GM18909 (cell line): Measurements from ENCODE around the gene BRSK2.
"Not testable (repeated sequence)": the region's sequence is repeated elsewhere in the genome, so short reads cannot be mapped to it uniquely, and the experiment has no call there.

Experiments used
- ATAC-seq: cut with Tn5 transposase; IDR thresholded peaks from one replicate; pipeline ENCODE4 v1.9.1; 2021; ENCODE audit warnings: mild to moderate bottlenecking; ENCODE audit not compliant: unreplicated experiment, poor library complexity

BRSK2 gene

DNA sequence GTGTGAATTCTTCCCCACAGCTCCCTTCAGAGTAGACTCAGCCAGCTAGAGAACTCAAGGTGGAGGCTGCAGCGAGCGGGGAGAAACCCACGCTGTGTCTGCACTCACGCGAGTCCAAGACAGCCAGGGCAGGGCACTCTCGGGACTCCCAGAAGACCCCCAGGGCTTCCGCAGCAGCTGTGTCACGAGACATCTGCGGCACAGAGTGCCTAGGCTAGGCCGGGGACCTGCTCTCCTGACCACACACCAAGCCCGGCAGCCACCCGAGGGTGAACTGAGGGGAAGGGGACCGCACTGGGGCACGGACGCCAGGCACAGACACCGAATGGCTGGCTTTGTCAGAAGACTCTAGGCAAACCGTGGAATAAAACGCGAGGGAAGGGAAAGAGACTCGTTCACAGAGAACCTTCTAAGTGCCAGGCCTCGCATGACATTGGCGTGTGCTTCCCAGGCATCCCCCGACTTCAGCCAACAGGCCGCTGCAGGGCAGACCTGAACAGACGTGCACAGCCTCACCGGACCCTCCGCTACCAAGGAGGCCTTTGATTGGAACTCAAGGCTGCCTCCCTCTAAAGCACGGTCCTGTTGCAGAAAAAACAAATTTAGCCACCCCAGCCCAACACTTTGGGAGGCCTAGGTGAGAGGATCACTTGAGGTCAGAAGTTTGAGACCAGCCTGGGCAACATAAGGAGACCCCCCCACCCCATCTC lies 115.0 kb downstream of the BRSK2 start:
- no peak for ATAC-seq

DNA sequence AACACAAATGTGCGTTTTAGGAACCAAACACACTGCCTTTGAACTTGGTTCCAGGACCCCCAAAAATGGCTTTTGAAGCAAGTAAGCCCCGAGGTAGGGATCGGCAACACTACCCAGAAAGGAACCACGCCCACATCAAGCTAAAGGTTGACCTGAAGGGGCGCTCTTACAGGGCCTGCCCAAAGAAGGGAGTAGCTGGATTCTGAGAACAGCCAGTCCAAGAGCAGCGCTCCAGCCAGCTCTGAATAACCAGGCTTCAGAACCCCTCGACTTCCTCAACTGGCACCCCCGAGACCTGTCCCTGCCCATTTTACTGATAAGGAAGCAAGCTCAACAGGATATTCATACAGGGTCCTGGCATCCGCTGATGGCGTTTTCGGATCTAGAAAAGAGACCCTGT lies 115.7 kb downstream of the BRSK2 start:
- no peak for ATAC-seq

DNA sequence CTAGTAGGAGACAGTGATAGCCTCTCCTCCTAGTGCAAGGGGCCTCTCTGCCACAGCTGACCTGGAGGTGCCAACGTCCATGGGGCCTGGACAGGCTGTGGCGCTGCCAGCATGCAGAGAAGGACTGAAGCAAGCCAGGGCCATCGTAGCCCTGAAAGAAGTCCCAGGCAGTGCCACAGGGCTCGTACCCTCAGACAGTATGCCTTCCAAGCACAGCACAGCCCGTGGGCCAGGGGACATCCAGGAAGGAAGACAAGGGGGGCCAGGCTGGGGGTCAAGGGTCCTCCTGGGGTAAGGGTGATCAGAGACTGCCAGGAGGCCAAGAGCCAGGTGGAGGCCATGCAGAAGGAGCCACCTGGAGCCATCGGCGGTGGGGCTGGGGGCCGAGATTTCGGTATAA lies 117.2 kb downstream of the BRSK2 start:
- ATAC-seq: no peak

DNA sequence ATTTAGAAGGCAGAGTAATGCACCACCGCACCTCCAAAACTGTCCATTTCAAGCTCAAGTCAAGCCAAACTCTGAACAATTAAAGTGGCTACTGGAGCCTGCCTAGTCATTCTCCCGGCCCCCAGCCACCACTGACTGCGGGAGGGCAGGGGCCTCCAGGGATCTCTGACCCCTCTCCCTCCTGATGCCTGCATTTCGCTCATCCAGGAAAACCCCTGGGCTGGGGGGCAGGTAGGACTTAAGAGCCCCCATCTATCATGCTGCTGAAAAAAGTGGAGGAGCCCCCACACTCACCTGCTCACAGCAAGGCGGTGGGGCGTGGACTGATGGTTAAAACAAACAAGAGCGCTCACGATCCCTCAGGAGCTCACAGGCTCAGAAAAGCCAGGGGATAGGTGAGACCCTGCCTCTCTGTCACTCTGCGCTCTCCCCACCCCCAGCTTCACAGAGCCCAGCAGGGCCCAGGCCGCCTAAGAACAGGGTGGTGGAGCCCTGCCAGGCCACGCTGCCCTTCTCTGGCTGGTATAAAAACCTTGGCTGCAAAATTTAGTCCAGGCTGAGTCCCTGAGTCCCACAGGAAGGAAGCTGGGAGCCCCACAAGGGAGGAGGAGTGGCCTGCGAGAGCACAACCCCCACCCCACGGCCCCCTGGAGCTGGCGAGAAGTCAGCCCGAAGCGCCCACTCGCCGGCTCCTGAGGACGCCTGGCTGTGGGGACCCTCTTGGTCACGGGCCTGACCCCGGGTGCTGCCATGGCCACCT lies 117.8 kb downstream of the BRSK2 start:
- no peak for ATAC-seq

DNA sequence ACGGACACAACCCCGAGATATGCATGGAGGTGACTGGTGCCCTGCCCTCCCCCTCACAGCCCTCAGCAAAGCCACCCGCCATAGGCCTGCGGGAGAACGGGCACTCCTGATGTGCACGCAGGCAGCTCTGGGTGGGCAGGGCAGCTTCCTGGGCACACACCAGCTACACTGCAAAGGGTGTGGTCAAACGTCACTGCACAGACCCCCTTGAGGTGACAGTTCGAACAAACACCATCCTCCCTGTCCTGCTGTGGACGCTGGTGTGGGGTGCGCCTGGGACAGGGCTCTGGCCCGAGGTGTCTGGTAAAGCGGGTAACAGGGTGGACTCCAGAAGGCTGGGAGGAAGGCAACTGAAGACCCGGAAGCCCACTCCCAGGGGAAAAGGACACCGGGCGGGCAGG lies 118.8 kb downstream of the BRSK2 start:
- ATAC-seq: no peak

DNA sequence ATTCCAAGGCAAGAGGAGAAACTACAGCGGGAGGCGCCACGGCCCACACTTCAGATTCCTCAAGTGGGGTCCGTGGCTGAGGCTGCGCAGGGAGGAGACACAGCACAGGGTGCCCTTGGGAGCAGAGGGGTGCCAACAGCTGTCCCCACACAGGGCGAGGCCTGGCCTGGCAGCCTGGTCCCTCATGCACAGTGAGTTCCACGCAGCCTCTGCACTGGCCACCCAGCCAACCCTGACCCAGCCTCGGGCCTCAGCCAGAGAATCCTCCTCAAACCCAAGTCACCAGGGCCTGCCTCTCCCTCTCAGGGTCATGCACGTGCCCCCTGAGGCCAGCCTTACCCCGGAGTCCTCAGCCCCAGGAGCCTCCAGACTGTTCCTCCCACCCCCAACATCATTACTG lies 119.3 kb downstream of the BRSK2 start:
- ATAC-seq: no peak

DNA sequence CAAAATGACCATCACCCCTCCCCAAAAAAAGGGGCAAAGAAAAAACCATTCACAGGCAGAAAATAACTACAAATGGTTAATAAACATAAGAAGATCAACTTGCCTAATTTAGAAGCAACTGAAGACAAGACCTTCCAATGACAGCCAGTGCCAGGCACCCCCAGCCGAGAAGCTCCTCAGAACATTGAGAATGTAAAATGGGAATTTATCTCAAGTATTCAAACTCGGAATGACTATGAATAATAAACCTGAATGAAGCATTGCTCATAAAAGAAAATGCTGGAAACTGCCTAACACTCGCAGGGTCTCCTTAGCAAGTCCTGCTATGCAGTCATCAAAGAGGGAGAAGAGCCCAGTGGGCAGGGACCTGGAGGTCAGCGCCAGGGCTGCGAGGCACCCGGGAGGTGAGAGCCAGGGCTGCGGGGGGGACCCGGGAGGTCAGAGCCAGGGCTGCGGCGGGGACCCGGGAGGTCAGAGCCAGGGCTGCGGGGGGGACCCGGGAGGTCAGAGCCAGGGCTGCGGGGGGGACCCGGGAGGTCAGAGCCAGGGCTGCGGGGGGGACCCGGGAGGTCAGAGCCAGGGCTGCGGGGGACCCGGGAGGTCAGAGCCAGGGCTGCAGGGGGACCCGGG lies 120.0 kb downstream of the BRSK2 start:
- ATAC-seq: no peak

DNA sequence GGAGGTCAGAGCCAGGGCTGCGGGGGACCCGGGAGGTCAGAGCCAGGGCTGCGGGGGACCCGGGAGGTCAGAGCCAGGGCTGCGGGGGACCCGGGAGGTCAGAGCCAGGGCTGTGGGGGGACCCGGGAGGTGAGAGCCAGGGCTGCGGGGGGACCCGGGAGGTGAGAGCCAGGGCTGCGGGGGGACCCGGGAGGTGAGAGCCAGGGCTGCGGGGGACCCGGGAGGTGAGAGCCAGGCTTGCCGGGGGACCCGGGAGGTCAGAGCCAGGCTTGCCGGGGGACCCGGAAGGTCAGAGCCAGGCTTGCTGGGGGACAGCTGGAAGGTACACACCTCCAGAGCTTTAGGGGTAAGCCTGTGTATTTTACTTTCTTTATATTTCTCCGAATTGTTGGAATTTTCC lies 120.6 kb downstream of the BRSK2 start:
- ATAC-seq: not testable (repeated sequence)

DNA sequence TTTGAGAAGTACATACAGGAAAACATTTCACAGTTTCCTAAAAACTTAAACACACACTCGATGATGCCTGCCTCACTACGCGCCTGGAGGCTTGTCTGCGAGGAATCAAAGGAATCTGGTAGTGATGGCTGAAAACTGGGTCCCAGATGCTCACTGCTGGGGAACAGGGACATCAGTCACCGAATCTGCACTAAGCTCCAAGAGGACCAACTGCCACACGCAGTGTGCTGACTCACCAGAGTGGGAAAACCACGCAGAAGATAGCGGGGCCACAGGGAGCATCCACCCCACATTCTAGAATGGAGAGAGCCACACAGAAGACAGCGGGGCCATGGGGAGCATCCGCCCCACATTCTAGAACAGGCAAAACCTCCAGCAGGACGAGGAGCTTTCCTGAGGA lies 121.2 kb downstream of the BRSK2 start:
- ATAC-seq: no peak

DNA sequence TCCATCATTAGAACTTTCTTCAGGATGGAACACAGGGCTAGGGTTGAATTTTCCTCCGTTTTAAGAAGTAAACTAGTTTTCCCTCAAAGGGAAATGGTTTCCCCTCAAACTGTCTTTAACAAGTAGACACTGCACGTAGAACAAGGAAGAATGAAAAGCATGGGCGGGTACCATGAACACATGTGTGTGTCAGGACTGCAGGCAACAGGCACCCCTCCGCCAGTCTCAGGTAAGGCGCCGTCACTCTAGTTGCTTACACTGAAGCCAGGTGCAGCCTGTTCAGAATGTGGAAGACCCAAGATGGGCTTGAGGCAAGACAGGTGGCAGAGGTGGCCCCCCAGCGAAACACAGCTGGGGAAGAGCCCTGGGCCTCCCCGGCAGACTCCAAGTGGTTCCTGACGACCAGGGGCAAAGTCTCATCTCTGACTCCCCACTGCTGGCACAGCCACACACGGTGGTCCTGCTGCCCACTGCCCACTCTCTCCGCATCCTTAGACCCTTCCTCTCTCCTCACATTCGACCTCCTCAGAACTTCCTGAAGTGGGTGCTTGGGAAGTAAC lies 122.3 kb downstream of the BRSK2 start:
- ATAC-seq: no peak
